Sigmoid colon (tissue), 4 donors: Measurements from ENCODE around the gene COPA.

ENCODE experiments used
- CTCF ChIP-seq, 4 experiments: fragments of 450-650 bp in 3 of 4; fragments of 200-600 bp in 1 of 4; IDR thresholded peaks; one replicate each; pipeline ENCODE4 v1.5.1; 2016 to 2019; ENCODE audit warnings: antibody characterized with exemption in 4 of 4, mild to moderate bottlenecking in 3 of 4, moderate library complexity in 2 of 4
- POLR2A ChIP-seq, 2 donors: fragments of 450-650 bp; IDR thresholded peaks; one replicate each; pipeline ENCODE4 v1.6.1; 2016; ENCODE audit warnings: antibody characterized with exemption in 2 of 2, mild to moderate bottlenecking in 2 of 2, moderate library complexity in 2 of 2
- POLR2AphosphoS5 ChIP-seq, 4 donors: sonication (generic); formaldehyde crosslinking; IDR thresholded peaks; one replicate each; pipeline ENCODE4 v1.6.1; 2017; ENCODE audit warnings: antibody characterized with exemption in 4 of 4

GRCh38 chr1:160362168-160362957, 19.3 kb upstream of the COPA start:
- TF ChIP-seq POLR2A (IDR thresholded peaks at IDR 0.05), result no peak
- TF ChIP-seq CTCF (IDR thresholded peaks at IDR 0.05), result no peak
- no peak for TF ChIP-seq POLR2AphosphoS5 (IDR thresholded peaks at IDR 0.05)
